SK-N-SH (cell line): ENCODE measurements around the gene ALPL. TPM values are rescaled to one million over a fixed set of nuclear protein-coding genes. Genes with fewer than 3 reads are reported as not detected.

Experiments used
- CTCF ChIA-PET: fragments of 300-600, 350-600 bp; formaldehyde crosslinking; extraction: SDS; loops from one replicate; lab custom pipeline; 2021; lab: Yijun Ruan, JAX
- POLR2A ChIA-PET: fragments of 350-600 bp; sonication (Branson Sonifier 250); formaldehyde crosslinking; extraction: SDS; loops from one replicate; lab custom pipeline; 2020; ENCODE audit warnings: antibody characterized with exemption, inconsistent platforms; lab: Yijun Ruan, JAX
- DNase-seq: peaks from one replicate; pipeline ENCODE4 v3.0.0; 2012
- H2AFZ ChIP-seq: fragments of 200-600 bp; sonication (generic); 2 replicates; pipeline ENCODE4 v1.8.1; 2016; ENCODE audit warnings: antibody characterized with exemption, mild to moderate bottlenecking, low read depth
- H3F3A ChIP-seq: fragments of 200-600 bp; sonication (generic); replicated peaks from 2 replicates; pipeline ENCODE3; 2016; ENCODE audit warnings: antibody characterized with exemption, mild to moderate bottlenecking; ENCODE audit not compliant: insufficient read depth
- H3K27ac ChIP-seq, 2 experiments: fragments of 200-500 bp in 1 of 2; fragments of 200-600 bp in 1 of 2; sonication (Bioruptor generic) in 1 of 2; sonication (generic), shearing (Covaris generic) in 1 of 2; 2 replicates each; pipeline versions ENCODE4 v1.5.1 to v1.6.1; 2014 to 2016; ENCODE audit warnings: low read depth in 2 of 2, inconsistent platforms in 1 of 2, low read length in 1 of 2, mild to moderate bottlenecking in 1 of 2, mixed read lengths in 1 of 2
- H3K27me3 ChIP-seq: fragments of 200-600 bp; sonication (generic), shearing (Covaris generic); 2 replicates; pipeline ENCODE4 v1.6.1; 2016; ENCODE audit warnings: mixed run types; ENCODE audit not compliant: insufficient read depth
- H3K36me3 ChIP-seq, 2 experiments: fragments of 200-500 bp in 1 of 2; fragments of 200-600 bp in 1 of 2; sonication (Bioruptor generic) in 1 of 2; sonication (generic) in 1 of 2; replicated peaks in 1 of 2; 2 replicates each; pipeline versions ENCODE3 to v1.5.1; 2014 to 2016; ENCODE audit warnings: low read length in 1 of 2, mild to moderate bottlenecking in 1 of 2; ENCODE audit not compliant: insufficient read depth in 2 of 2, control insufficient read depth in 1 of 2
- H3K4me1 ChIP-seq, 2 experiments: fragments of 200-500 bp in 1 of 2; fragments of 200-600 bp in 1 of 2; sonication (Bioruptor generic) in 1 of 2; sonication (generic), shearing (Covaris generic) in 1 of 2; 2 replicates each; pipeline versions ENCODE4 v1.5.1 to v1.6.1; 2014 to 2016; ENCODE audit warnings: low read depth in 1 of 2, low read length in 1 of 2, mixed run types in 1 of 2; ENCODE audit not compliant: insufficient read depth in 2 of 2, control insufficient read depth in 1 of 2
- H3K4me2 ChIP-seq: fragments of 200-600 bp; sonication (generic), shearing (Covaris generic); 2 replicates; pipeline ENCODE4 v1.6.1; 2017; ENCODE audit warnings: mixed run types
- H3K4me3 ChIP-seq, 2 experiments: fragments of 200-500 bp in 1 of 2; fragments of 200-600 bp in 1 of 2; sonication (Bioruptor generic) in 1 of 2; sonication (generic), shearing (Covaris generic) in 1 of 2; 2 replicates each; pipeline versions ENCODE4 v1.5.1 to v1.8.1; 2014 to 2016; ENCODE audit warnings: low read depth in 2 of 2, inconsistent platforms in 1 of 2, low read length in 1 of 2, mild to moderate bottlenecking in 1 of 2, mixed read lengths in 1 of 2, moderate library complexity in 1 of 2
- H3K79me2 ChIP-seq: fragments of 200-600 bp; sonication (generic); 2 replicates; pipeline ENCODE4 v1.8.1; 2017; ENCODE audit warnings: mild to moderate bottlenecking; ENCODE audit not compliant: insufficient read depth
- H3K9ac ChIP-seq: fragments of 200-600 bp; sonication (generic); 2 replicates; pipeline ENCODE4 v1.6.1; 2017; ENCODE audit warnings: mixed run types
- H3K9me2 ChIP-seq: fragments of 200-600 bp; sonication (generic); 2 replicates; pipeline ENCODE4 v1.6.1; 2017; ENCODE audit warnings: mixed run types
- H3K9me3 ChIP-seq: fragments of 200-600 bp; sonication (generic); 2 replicates; pipeline ENCODE4 v1.6.1; 2017; ENCODE audit warnings: mixed run types, mild to moderate bottlenecking, moderate library complexity
- H4K20me1 ChIP-seq: fragments of 200-600 bp; sonication (generic); 2 replicates; pipeline ENCODE4 v1.6.1; 2017; ENCODE audit warnings: mild to moderate bottlenecking, mixed run types; ENCODE audit not compliant: insufficient read depth
- ELF1 ChIP-seq: IDR thresholded peaks from 2 replicates; pipeline ENCODE4 v1.4.0; 2012
- NRF1 ChIP-seq: IDR thresholded peaks from 2 replicates; pipeline ENCODE4 v1.6.1; 2012; ENCODE audit warnings: low read depth, mild to moderate bottlenecking, low read length
- RAD21 ChIP-seq: IDR thresholded peaks from 2 replicates; pipeline ENCODE4 v1.6.1; 2012; ENCODE audit warnings: mild to moderate bottlenecking, low read length
- RFX5 ChIP-seq: IDR thresholded peaks from 2 replicates; pipeline ENCODE4 v1.6.1; 2012; ENCODE audit warnings: mild to moderate bottlenecking, improper control_type of control experiment, low read length
- SMC3 ChIP-seq: IDR thresholded peaks from 2 replicates; pipeline ENCODE4 v1.6.1; 2012; ENCODE audit warnings: low read depth, low read length, improper control_type of control experiment
- TEAD4 ChIP-seq: IDR thresholded peaks from 2 replicates; pipeline ENCODE4 v1.4.0; 2012; ENCODE audit warnings: mild to moderate bottlenecking, borderline replicate concordance; ENCODE audit not compliant: insufficient read depth
- USF2 ChIP-seq: fragments of 150-350 bp; IDR thresholded peaks from 2 replicates; pipeline ENCODE4 v1.6.1; 2017; ENCODE audit warnings: antibody characterized with exemption, low read length, low read depth, borderline replicate concordance
- WGBS: methylation state at CpG from one replicate; pipeline ENCODE4 v1.1.6; 2017; ENCODE audit warnings: low lambda C conversion rate; 5-methylcytosine and 5-hydroxymethylcytosine counted together
- polyA plus RNA-seq, 3 experiments: library from polyadenylated mRNA; depleted of rRNA; stranded (reverse); fragments of >200 nt; gene quantifications; 2 replicates each; pipeline ENCODE4 v1.2.3, GENCODE V29; 2012
- TF ChIP-seq, protein P1 (sequence below): IDR thresholded peaks from 2 replicates; pipeline ENCODE4 v1.6.1; 2012; ENCODE audit warnings: mild to moderate bottlenecking, low read depth, low read length, moderate library complexity
- TF ChIP-seq, protein P2 (sequence below): IDR thresholded peaks from 2 replicates; pipeline ENCODE4 v1.4.0; 2012; ENCODE audit warnings: low read depth, borderline replicate concordance
- TF ChIP-seq, protein P3 (sequence below): fragments of 150-350 bp; IDR thresholded peaks from 2 replicates; pipeline ENCODE4 v1.6.1; 2016; ENCODE audit warnings: mild to moderate bottlenecking, low read depth, low read length
- TF ChIP-seq, protein P4 (sequence below): fragments of 200-600 bp; sonication (generic); IDR thresholded peaks from 2 replicates; pipeline ENCODE4 v1.6.1; 2017; ENCODE audit warnings: antibody characterized with exemption, mild to moderate bottlenecking, moderate library complexity

ALPL gene
- polyA plus RNA-seq, 1 of the 3 experiments (the other 2 are of a cell fraction), result 0.69 TPM

DNA sequence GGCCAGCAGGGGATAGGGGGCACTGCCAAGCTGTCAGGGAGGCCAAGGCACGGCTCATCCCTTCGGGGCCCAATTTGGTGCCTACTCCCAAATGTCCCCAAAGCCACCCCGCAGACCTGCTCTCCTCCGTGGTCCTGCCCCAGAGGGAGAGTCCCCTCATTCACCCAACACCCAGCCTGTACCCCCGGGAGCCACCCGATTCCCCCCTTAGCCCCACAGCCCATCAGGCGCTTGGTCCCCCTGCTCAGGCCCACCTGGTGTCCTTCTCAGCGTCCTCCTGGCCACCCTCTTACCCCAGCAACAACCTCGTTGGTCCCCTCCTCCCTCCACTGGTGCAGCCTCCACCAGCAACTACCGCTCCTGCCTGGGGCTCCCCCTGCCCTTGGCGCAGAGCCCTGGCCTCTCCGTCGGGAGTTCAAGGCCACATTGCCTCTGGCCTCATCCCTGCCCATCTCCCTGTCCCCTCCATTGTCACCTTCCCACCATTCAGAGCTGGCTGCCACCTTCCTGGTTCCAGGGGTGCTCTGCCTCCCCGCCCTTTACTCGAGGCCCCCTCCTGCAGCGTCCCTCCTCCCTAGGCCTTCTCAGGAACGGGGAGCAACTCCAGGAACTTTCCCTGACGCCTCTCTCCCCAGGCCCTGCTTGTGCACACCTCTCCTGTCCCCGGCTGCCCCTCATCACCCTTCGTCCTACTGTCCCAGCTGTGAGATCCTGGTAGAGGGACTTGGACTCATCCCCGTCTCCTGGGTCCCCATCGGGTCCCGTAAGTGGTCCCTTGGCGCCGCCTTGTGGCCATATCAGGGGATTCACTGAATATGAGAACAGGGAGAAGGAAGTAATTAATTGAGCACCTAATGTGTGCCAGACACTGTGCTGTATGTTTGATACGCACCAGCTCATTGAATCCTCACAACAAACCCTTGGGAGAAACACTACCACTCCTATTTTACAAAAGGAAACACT lies 86.0 kb downstream of the ALPL start (continued):
- TF ChIP-seq, protein P1, sequence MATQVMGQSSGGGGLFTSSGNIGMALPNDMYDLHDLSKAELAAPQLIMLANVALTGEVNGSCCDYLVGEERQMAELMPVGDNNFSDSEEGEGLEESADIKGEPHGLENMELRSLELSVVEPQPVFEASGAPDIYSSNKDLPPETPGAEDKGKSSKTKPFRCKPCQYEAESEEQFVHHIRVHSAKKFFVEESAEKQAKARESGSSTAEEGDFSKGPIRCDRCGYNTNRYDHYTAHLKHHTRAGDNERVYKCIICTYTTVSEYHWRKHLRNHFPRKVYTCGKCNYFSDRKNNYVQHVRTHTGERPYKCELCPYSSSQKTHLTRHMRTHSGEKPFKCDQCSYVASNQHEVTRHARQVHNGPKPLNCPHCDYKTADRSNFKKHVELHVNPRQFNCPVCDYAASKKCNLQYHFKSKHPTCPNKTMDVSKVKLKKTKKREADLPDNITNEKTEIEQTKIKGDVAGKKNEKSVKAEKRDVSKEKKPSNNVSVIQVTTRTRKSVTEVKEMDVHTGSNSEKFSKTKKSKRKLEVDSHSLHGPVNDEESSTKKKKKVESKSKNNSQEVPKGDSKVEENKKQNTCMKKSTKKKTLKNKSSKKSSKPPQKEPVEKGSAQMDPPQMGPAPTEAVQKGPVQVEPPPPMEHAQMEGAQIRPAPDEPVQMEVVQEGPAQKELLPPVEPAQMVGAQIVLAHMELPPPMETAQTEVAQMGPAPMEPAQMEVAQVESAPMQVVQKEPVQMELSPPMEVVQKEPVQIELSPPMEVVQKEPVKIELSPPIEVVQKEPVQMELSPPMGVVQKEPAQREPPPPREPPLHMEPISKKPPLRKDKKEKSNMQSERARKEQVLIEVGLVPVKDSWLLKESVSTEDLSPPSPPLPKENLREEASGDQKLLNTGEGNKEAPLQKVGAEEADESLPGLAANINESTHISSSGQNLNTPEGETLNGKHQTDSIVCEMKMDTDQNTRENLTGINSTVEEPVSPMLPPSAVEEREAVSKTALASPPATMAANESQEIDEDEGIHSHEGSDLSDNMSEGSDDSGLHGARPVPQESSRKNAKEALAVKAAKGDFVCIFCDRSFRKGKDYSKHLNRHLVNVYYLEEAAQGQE, result no peak
- no peak for TF ChIP-seq USF2
- TF ChIP-seq RFX5, result no peak
- TF ChIP-seq ELF1, result no peak
- TF ChIP-seq SMC3, result peak; percentile 76
- peak; percentile 74 for TF ChIP-seq RAD21

GRCh38 chr1:21596174-21596573 lies 87.0 kb downstream of the ALPL start:
- ChIA-PET CTCF (interaction anchor here (0.6 to 7.0 kb wide), 21 partner anchors 10 to 341 kb away, joined by 3 to 52 read pairs (median 5); partner anchors contain the start of gene ALPL), POLR2A (no interaction called here)
- Histone ChIP-seq H3K27ac (no peak overlapping the region), H2AFZ (no peak overlapping the region), H3K79me2 (no peaks in the 10 kb centered on the region), H3K9me3 (no peaks in the 10 kb centered on the region), H3K4me2 (no peak overlapping the region), H4K20me1 (no peaks in the 10 kb centered on the region), H3F3A (no peaks in the 10 kb centered on the region), H3K27me3 (no peaks in the 10 kb centered on the region), H3K36me3 (no peaks in the 10 kb centered on the region), H3K9ac (no peak overlapping the region), H3K9me2 (no peaks in the 10 kb centered on the region), H3K4me1 (peaks cover 0 to 4% of the 10 kb centered on the region in 2 experiments; a peak in 2 of 4 replicates), H3K4me3 (no peak overlapping the region)
- TF ChIP-seq TEAD4 (no peak), NRF1 (no peak)
- TF ChIP-seq, protein P2, sequence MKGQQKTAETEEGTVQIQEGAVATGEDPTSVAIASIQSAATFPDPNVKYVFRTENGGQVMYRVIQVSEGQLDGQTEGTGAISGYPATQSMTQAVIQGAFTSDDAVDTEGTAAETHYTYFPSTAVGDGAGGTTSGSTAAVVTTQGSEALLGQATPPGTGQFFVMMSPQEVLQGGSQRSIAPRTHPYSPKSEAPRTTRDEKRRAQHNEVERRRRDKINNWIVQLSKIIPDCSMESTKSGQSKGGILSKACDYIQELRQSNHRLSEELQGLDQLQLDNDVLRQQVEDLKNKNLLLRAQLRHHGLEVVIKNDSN, result no peak
- TF ChIP-seq, protein P3, sequence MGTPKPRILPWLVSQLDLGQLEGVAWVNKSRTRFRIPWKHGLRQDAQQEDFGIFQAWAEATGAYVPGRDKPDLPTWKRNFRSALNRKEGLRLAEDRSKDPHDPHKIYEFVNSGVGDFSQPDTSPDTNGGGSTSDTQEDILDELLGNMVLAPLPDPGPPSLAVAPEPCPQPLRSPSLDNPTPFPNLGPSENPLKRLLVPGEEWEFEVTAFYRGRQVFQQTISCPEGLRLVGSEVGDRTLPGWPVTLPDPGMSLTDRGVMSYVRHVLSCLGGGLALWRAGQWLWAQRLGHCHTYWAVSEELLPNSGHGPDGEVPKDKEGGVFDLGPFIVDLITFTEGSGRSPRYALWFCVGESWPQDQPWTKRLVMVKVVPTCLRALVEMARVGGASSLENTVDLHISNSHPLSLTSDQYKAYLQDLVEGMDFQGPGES, result no peak
- TF ChIP-seq, protein P4, sequence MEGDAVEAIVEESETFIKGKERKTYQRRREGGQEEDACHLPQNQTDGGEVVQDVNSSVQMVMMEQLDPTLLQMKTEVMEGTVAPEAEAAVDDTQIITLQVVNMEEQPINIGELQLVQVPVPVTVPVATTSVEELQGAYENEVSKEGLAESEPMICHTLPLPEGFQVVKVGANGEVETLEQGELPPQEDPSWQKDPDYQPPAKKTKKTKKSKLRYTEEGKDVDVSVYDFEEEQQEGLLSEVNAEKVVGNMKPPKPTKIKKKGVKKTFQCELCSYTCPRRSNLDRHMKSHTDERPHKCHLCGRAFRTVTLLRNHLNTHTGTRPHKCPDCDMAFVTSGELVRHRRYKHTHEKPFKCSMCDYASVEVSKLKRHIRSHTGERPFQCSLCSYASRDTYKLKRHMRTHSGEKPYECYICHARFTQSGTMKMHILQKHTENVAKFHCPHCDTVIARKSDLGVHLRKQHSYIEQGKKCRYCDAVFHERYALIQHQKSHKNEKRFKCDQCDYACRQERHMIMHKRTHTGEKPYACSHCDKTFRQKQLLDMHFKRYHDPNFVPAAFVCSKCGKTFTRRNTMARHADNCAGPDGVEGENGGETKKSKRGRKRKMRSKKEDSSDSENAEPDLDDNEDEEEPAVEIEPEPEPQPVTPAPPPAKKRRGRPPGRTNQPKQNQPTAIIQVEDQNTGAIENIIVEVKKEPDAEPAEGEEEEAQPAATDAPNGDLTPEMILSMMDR, result no peak
- TF ChIP-seq, protein P1, result no peak
- 32% methylated on average over 5 of the region's 11 CpGs for WGBS
- DNase-seq, result peak; percentile 50
